Kidney (tissue), 14 donors: ENCODE data around the gene SPATA18. TPM values are rescaled to one million over a fixed set of nuclear protein-coding genes. Genes with fewer than 3 reads are reported as not detected.

ENCODE experiments used
- DNase-seq, 5 donors: peaks; one replicate each; pipeline ENCODE4 v3.0.0-alpha.2; 2013 to 2020
- FAIRE-seq: peaks from 2 replicates; lab custom pipeline; 2012; peaks lifted over from hg19 to GRCh38; lab: Jason Lieb, UNC
- H3K27ac ChIP-seq, 2 donors: one replicate each; pipeline ENCODE4 v1.7.0; 2013; ENCODE audit warnings: low read depth in 2 of 2, low read length in 2 of 2, inconsistent platforms in 1 of 2
- H3K27me3 ChIP-seq: one replicate; pipeline ENCODE4 v1.7.1; 2013; ENCODE audit warnings: low read length, inconsistent platforms; ENCODE audit not compliant: control insufficient read depth, insufficient read depth
- H3K36me3 ChIP-seq, 3 donors: one replicate each; pipeline versions ENCODE4 v1.7.0 to v1.7.1; 2013; ENCODE audit warnings: low read length in 3 of 3, control low read depth in 1 of 3, inconsistent platforms in 1 of 3; ENCODE audit not compliant: insufficient read depth in 3 of 3, control insufficient read depth in 2 of 3
- H3K4me1 ChIP-seq, 3 donors: one replicate each; pipeline versions ENCODE4 v1.7.0 to v1.7.1; 2013; ENCODE audit warnings: low read length in 3 of 3, inconsistent platforms in 1 of 3, low read depth in 1 of 3; ENCODE audit not compliant: control insufficient read depth in 2 of 3, insufficient read depth in 2 of 3
- H3K4me3 ChIP-seq, 3 donors: one replicate each; pipeline versions ENCODE4 v1.7.0 to v1.8.1; 2013; ENCODE audit warnings: low read length in 3 of 3, control low read depth in 1 of 3, inconsistent platforms in 1 of 3
- H3K9ac ChIP-seq, 3 donors: one replicate each; pipeline versions ENCODE4 v1.7.0 to v1.7.1; 2013; ENCODE audit warnings: low read length in 3 of 3, control low read depth in 1 of 3, inconsistent platforms in 1 of 3
- H3K9me3 ChIP-seq, 3 donors: one replicate each; pipeline versions ENCODE4 v1.7.0 to v1.7.1; 2013; ENCODE audit warnings: low read length in 3 of 3, control low read depth in 1 of 3, inconsistent platforms in 1 of 3; ENCODE audit not compliant: control insufficient read depth in 2 of 3, insufficient read depth in 1 of 3
- intact Hi-C: fragments of 100-400 bp; cut with DNase I; formaldehyde crosslinking; loops from one replicate; pipeline ENCODE4 v1.11.1; 2022
- polyA plus RNA-seq: library from polyadenylated mRNA; stranded (reverse); fragments of 350-450 nt; fragmentation: Illumina TruSeq; extraction: RNeasy Lipid Tissue Mini Kit (QIAGEN cat#74804); gene quantifications from one replicate; pipeline ENCODE4 v1.2.3, GENCODE V29; 2014; ENCODE audit warnings: low read depth, low replicate concordance; ENCODE audit not compliant: insufficient read depth
- total RNA-seq: library from RNA; stranded (reverse); fragmentation: NEBNext Ultra II Directional; extraction: Animal tissue kit (Norgen Biotek cat#: 25700); gene quantifications from one replicate; pipeline ENCODE4 v1.2.1, GENCODE V29; 2021
- TF ChIP-seq, protein P1 (sequence below): IDR thresholded peaks from 3 replicates; pipeline ENCODE4 v1.5.1; 2012; ENCODE audit warnings: mild to moderate bottlenecking, moderate library complexity, borderline replicate concordance; ENCODE audit not compliant: insufficient read depth; ENCODE audit errors: extremely low read depth
- donor health status: control.
- donor health status: control.
- donor health status: control.
- donor health status: control.
- donor health status: control.
- donor health status: DM: yes; HTN: yes; CAD: no.
- donor health status: Normal renal cell carcinoma (clear cell type).

The SPATA18 gene
- total and polyA plus RNA-seq, 2 donors from 2014 or later: 5.9 to 11.6 TPM

DNA sequence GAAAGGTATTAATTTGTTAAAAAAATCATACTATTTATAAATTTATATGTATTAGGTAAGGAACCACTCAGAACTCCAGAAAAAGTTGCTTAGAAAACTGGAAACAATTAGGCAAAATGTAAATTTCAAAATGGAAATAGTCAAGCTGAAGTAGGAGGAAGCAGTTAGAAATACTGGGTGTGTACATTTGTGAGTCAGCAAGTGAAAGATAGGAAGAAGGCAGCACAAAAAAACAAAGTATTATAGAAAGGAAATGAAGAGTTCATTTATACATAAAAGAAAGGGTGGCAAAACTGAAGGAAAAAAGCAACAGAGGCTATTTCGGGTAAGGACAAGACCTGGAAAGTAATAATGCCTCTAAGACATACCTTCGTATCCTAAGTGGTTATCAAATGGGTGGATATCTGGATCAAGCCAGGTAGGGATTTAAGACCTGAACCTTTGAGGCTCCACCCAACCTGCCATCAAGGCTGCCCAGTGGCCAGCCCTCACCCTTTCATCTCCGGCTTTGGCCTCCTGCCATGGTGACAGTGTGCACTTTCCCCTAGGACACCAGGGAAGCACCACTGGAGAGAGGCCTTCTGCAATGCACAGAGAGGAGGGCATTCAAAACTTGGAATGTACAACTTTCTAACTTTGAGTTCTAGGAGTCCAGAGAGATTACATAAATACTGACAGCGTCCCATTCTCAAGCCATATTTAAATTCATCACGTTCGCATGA, 31.0 kb upstream of the SPATA18 start, which contains the start of gene LRRC66:
LRRC66 (minus strand) TSS at position 428 of the 722 bp plus-strand sequence. CDS start 2,750 bp downstream, outside the sequence.
- Histone ChIP-seq H3K36me3 (peaks cover 0 to 3% (median 2%) of the 10 kb centered on the region in 3 donors), H3K4me3 (no peak within 1 kb of the TSS), H3K4me1 (peaks cover 0 to 3% (median 0%) of the 10 kb centered on the region in 3 donors), H3K9ac (no peak within 1 kb of the TSS), H3K27me3 (no peaks in the 10 kb centered on the region), H3K9me3 (no peaks in the 10 kb centered on the region), H3K27ac (no peak within 1 kb of the TSS)
- TF ChIP-seq, protein P1, sequence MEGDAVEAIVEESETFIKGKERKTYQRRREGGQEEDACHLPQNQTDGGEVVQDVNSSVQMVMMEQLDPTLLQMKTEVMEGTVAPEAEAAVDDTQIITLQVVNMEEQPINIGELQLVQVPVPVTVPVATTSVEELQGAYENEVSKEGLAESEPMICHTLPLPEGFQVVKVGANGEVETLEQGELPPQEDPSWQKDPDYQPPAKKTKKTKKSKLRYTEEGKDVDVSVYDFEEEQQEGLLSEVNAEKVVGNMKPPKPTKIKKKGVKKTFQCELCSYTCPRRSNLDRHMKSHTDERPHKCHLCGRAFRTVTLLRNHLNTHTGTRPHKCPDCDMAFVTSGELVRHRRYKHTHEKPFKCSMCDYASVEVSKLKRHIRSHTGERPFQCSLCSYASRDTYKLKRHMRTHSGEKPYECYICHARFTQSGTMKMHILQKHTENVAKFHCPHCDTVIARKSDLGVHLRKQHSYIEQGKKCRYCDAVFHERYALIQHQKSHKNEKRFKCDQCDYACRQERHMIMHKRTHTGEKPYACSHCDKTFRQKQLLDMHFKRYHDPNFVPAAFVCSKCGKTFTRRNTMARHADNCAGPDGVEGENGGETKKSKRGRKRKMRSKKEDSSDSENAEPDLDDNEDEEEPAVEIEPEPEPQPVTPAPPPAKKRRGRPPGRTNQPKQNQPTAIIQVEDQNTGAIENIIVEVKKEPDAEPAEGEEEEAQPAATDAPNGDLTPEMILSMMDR: no peak
- intact Hi-C loops: no loop called here
- DNase-seq: no peak
- no peak for FAIRE-seq

DNA sequence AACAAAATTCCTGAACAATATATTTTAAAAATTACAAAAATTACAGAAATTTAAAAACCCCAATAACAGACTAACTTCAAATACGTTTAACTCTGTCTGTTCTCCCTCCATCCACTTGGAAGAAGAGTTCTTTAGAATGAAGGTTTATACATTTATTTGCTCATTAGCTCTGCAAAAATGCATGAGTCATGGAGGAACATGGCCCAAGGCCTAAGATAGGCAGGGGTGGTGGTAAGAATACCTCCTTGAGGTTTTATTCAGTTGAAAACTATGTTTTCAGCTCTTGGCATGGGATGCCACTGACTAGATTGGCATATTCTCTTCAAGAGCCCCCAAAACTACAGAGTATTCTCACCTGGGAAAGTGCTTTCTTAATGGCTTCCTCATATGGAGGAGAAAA, 22.1 kb upstream of the SPATA18 start:
- Histone ChIP-seq H3K9ac (no peak overlapping the region), H3K27me3 (no peaks in the 10 kb centered on the region), H3K4me3 (no peak overlapping the region), H3K9me3 (no peaks in the 10 kb centered on the region), H3K27ac (no peak overlapping the region), H3K36me3 (peaks cover under 1 to 6% (median 3%) of the 10 kb centered on the region in 3 donors), H3K4me1 (no peaks in the 10 kb centered on the region)
- TF ChIP-seq, protein P1: no peak
- intact Hi-C loops: no loop called here
- FAIRE-seq: no peak
- no peak for DNase-seq

DNA sequence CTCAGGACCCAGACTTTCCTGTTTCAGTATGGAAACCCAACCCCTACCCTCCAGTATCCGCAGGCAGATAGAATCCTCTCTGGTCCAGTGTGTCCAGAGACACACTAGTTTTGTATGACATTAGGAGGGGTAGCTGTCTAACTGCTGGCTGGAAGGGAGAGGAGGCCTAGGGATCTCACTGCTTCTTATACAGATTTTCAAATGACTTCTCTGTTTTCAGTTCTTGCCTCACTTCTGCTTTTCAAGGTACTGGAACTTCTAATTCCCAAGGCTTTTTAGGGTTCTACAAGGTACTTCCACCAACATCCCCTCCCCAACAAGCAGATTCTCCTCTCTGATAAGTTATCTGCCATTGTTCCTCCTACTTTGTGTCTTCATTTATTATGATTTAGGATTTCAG, 19.1 kb upstream of the SPATA18 start:
- H3K9me3 ChIP-seq: no peaks in the 10 kb centered on the region
- peaks cover 0 to 6% (median 2%) of the 10 kb centered on the region in 3 donors for H3K36me3 ChIP-seq
- peaks cover 0 to 4% (median 0%) of the 10 kb centered on the region in 3 donors for H3K4me1 ChIP-seq
- no peaks in the 10 kb centered on the region for H3K27me3 ChIP-seq
- H3K27ac ChIP-seq: no peak overlapping the region
- intact Hi-C loops: no loop called here
- H3K9ac ChIP-seq: no peak overlapping the region
- FAIRE-seq: no peak
- H3K4me3 ChIP-seq: no peak overlapping the region
- TF ChIP-seq, protein P1: no peak
- DNase-seq: no peak
